Chondrocyte (in vitro differentiated cells): ENCODE measurements around the gene PAM16. TPM values are rescaled to one million over a fixed set of nuclear protein-coding genes. Genes with fewer than 3 reads are reported as not detected.
A peak's percentile ranks its signal among the peaks of the same experiment; 100 is the strongest.

Experiments used
- DNase-seq: peaks from one replicate; pipeline ENCODE4 v3.0.0; 2021; ENCODE audit warnings: mixed read lengths, low spot score
- H3K27ac Mint-ChIP-seq: one replicate; pipeline ENCODE4 v1.8.0; 2021; ENCODE audit warnings: mild to moderate bottlenecking, moderate library complexity, mixed read lengths; ENCODE audit not compliant: unreplicated experiment
- H3K27me3 Mint-ChIP-seq: 2 replicates; pipeline ENCODE4 v1.8.0; 2021; ENCODE audit warnings: low read depth, mixed read lengths
- H3K36me3 Mint-ChIP-seq: 2 replicates; pipeline ENCODE4 v1.8.0; 2021; ENCODE audit warnings: low read depth, mixed read lengths
- H3K4me1 Mint-ChIP-seq: 2 replicates; pipeline ENCODE4 v1.8.0; 2021; ENCODE audit warnings: low read depth, mild to moderate bottlenecking, mixed read lengths
- H3K4me3 Mint-ChIP-seq: one replicate; pipeline ENCODE4 v1.8.0; 2021; ENCODE audit warnings: mild to moderate bottlenecking, moderate library complexity, mixed read lengths; ENCODE audit not compliant: unreplicated experiment
- H3K9me3 Mint-ChIP-seq: 2 replicates; pipeline ENCODE4 v1.8.0; 2021; ENCODE audit warnings: low read depth, mixed read lengths
- CTCF ChIP-seq: fragments of 200-600 bp; sonication (generic); IDR thresholded peaks from 2 replicates; pipeline ENCODE4 v1.5.0; 2021; ENCODE audit warnings: antibody characterized with exemption, mild to moderate bottlenecking, moderate library complexity
- total RNA-seq: library from RNA; stranded (reverse); gene quantifications from 3 replicates; pipeline ENCODE4 v1.2.1, GENCODE V29; 2021

The PAM16 gene
- total RNA-seq, 1 donor from 2014 or later, result 24.4 TPM

- TF ChIP-seq CTCF, result no peak
- no peaks in the 10 kb centered on the region for H3K27me3 Mint-ChIP-seq
Observed at GRCh38 chr16:4381935-4382794, 31.0 kb upstream of the PAM16 start.

GRCh38 chr16:4381072-4381934 is 30.2 kb upstream of the PAM16 start:
- Mint-ChIP-seq H3K9me3 (no peaks in the 10 kb centered on the region), H3K36me3 (peaks cover 3% of the 10 kb centered on the region), H3K4me3 (no peak overlapping the region), H3K27ac (no peak overlapping the region), H3K27me3 (no peaks in the 10 kb centered on the region), H3K4me1 (peaks cover 76% of the 10 kb centered on the region)
- TF ChIP-seq CTCF, result no peak
- no peak for DNase-seq

More at GRCh38 chr16:4381935-4382794, 31.0 kb upstream of the PAM16 start:
- Mint-ChIP-seq H3K36me3 (peaks cover 3% of the 10 kb centered on the region), H3K4me1 (peaks cover 76% of the 10 kb centered on the region), H3K27ac (peak overlapping the region; percentile 12), H3K4me3 (no peak overlapping the region), H3K9me3 (no peaks in the 10 kb centered on the region)
- DNase-seq, result no peak

- Mint-ChIP-seq H3K4me1 (peaks cover 76% of the 10 kb centered on the region), H3K27me3 (no peaks in the 10 kb centered on the region), H3K9me3 (no peaks in the 10 kb centered on the region), H3K27ac (peak overlapping the region; percentile 89), H3K4me3 (peak overlapping the region; percentile 28), H3K36me3 (peaks cover 5% of the 10 kb centered on the region)
- TF ChIP-seq CTCF, result no peak
- no peak for DNase-seq
Observed at GRCh38 chr16:4380119-4381063, 29.3 kb upstream of the PAM16 start.

- H3K27me3 Mint-ChIP-seq, result no peaks in the 10 kb centered on the region
- peaks cover 5% of the 10 kb centered on the region for H3K36me3 Mint-ChIP-seq
- peaks cover 73% of the 10 kb centered on the region for H3K4me1 Mint-ChIP-seq
- no peak for TF ChIP-seq CTCF
- no peak overlapping the region for H3K4me3 Mint-ChIP-seq
- peak overlapping the region; percentile 22 for H3K27ac Mint-ChIP-seq
- DNase-seq, result no peak
- no peaks in the 10 kb centered on the region for H3K9me3 Mint-ChIP-seq
Observed at GRCh38 chr16:4378999-4379690, 28.0 kb upstream of the PAM16 start.
